Lower lobe of right lung (tissue), 2 donors: ENCODE data around the gene SNRPA1. TPM values are rescaled to one million over a fixed set of nuclear protein-coding genes. Genes with fewer than 3 reads are reported as not detected.
A peak's percentile ranks its signal among the peaks of the same experiment; 100 is the strongest.

Experiments used
- ATAC-seq, 2 donors: fragments of 200-7000 bp; cut with Tn5 transposase; one replicate each; pipeline ENCODE4 v1.9.1; 2020 to 2022; ENCODE audit warnings: mild to moderate bottlenecking in 2 of 2, moderate library complexity in 2 of 2
- DNase-seq: peaks from one replicate; pipeline ENCODE4 v3.0.0-alpha.2; 2020
- H3K27ac ChIP-seq: fragments of 200-600 bp; one replicate; pipeline ENCODE4 v1.8.0; 2022
- H3K27me3 ChIP-seq: fragments of 200-600 bp; one replicate; pipeline ENCODE4 v1.8.0; 2022; ENCODE audit warnings: low read depth
- H3K36me3 ChIP-seq: fragments of 200-600 bp; one replicate; pipeline ENCODE4 v1.8.0; 2022; ENCODE audit warnings: mild to moderate bottlenecking
- H3K4me1 ChIP-seq: fragments of 200-600 bp; one replicate; pipeline ENCODE4 v1.8.0; 2022
- H3K4me3 ChIP-seq: fragments of 200-600 bp; one replicate; pipeline ENCODE4 v1.8.0; 2022; ENCODE audit warnings: mild to moderate bottlenecking
- H3K9me3 ChIP-seq: fragments of 200-600 bp; one replicate; pipeline ENCODE4 v1.8.0; 2022
- intact Hi-C: fragments of 100-400 bp; cut with DNase I; formaldehyde crosslinking; loops from one replicate; pipeline ENCODE4 v1.11.0; 2022
- total RNA-seq: library from RNA; stranded (reverse); fragmentation: NEBNext Ultra II Directional; extraction: Animal tissue kit (Norgen Biotek cat#: 25700); gene quantifications from one replicate; pipeline ENCODE4 v1.2.1, GENCODE V29; 2021
- TF ChIP-seq, protein P1 (sequence below): fragments of 200-600 bp; IDR thresholded peaks from one replicate; pipeline ENCODE4 v1.8.0; 2022; ENCODE audit warnings: antibody characterized with exemption, mild to moderate bottlenecking
- donor health status: DM: no; HTN: yes; CAD: no; lungs with severe emphysema.

SNRPA1 gene
- total RNA-seq, 1 donor from 2014 or later, result 35.4 TPM

DNA sequence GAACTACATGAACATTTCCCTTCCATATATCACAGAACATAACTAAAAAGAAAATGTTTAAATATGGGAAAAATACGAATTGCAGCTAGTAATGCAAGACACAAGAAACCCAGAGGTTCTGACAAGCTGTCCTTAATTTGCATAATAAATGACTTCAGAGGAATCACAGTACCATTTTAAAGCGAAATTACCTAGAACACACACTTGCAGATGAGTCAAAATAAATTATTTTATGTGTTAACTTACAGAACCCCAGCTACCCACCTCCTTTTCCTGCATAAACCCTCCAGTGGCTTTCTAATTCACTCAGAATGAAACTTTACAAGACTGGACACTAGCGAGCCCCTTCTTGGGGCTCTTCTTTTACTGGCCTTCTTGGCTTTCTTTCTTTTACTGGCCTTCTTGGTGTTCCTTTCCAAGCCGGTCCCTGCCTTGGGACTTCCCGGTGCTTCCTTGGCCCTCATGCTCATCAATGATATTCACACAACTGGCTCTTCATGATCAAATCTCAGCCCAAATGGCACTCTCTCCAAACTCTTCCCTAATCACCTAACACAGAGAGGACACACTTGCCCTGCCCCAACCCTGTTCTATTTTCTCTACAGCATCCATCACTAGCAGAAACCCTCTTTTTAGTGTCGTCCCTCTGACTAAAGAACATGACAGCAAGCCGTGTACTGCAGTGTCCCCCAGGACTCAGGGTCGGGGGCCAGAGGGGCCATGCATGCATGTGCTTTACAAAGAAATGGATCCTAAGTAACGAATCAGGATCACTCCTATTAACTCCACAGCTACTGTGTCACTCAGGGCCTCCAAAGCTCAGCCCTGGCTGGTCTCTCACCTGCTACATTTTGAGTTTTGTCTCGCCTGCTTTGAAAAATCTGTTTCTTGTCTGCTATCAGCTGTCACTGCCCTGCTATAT, 48.0 kb downstream of the SNRPA1 start:
- no peak overlapping the region for H3K27ac ChIP-seq
- H3K4me1 ChIP-seq, result peaks cover 83% of the 10 kb centered on the region
- DNase-seq (no peak), ATAC-seq (no peak)
- H3K36me3 ChIP-seq, result peaks cover 3% of the 10 kb centered on the region
- no peak overlapping the region for H3K4me3 ChIP-seq
- TF ChIP-seq, protein P1, sequence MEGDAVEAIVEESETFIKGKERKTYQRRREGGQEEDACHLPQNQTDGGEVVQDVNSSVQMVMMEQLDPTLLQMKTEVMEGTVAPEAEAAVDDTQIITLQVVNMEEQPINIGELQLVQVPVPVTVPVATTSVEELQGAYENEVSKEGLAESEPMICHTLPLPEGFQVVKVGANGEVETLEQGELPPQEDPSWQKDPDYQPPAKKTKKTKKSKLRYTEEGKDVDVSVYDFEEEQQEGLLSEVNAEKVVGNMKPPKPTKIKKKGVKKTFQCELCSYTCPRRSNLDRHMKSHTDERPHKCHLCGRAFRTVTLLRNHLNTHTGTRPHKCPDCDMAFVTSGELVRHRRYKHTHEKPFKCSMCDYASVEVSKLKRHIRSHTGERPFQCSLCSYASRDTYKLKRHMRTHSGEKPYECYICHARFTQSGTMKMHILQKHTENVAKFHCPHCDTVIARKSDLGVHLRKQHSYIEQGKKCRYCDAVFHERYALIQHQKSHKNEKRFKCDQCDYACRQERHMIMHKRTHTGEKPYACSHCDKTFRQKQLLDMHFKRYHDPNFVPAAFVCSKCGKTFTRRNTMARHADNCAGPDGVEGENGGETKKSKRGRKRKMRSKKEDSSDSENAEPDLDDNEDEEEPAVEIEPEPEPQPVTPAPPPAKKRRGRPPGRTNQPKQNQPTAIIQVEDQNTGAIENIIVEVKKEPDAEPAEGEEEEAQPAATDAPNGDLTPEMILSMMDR, result no peak
- no peaks in the 10 kb centered on the region for H3K27me3 ChIP-seq
- H3K9me3 ChIP-seq, result no peaks in the 10 kb centered on the region
- intact Hi-C loops, result no loop called here

DNA sequence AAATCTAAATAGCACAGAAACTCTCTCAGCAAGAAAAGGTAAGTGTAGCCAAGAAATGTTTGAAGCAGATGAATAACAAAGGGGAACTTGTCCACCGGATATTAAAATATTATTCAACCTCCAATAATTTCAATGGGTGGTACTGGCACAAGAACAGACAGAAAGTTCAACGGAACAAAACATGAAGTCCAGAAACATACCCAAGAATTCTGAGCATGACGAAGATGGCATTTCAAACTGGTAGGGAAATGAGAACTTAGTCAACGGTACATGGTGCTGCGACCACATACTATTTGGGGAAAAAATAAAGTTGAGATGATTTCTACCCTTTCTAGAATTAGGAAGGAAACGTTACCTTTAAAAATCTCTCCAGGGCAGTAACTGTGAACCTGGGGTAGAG, 48.7 kb downstream of the SNRPA1 start:
- TF ChIP-seq, protein P1, result no peak
- Histone ChIP-seq H3K9me3 (no peaks in the 10 kb centered on the region), H3K4me1 (peaks cover 90% of the 10 kb centered on the region), H3K4me3 (no peak overlapping the region), H3K27me3 (no peaks in the 10 kb centered on the region), H3K27ac (no peak overlapping the region), H3K36me3 (peaks cover 3% of the 10 kb centered on the region)
- ATAC-seq, result no peak
- DNase-seq, result no peak
- intact Hi-C loops, result no loop called here

DNA sequence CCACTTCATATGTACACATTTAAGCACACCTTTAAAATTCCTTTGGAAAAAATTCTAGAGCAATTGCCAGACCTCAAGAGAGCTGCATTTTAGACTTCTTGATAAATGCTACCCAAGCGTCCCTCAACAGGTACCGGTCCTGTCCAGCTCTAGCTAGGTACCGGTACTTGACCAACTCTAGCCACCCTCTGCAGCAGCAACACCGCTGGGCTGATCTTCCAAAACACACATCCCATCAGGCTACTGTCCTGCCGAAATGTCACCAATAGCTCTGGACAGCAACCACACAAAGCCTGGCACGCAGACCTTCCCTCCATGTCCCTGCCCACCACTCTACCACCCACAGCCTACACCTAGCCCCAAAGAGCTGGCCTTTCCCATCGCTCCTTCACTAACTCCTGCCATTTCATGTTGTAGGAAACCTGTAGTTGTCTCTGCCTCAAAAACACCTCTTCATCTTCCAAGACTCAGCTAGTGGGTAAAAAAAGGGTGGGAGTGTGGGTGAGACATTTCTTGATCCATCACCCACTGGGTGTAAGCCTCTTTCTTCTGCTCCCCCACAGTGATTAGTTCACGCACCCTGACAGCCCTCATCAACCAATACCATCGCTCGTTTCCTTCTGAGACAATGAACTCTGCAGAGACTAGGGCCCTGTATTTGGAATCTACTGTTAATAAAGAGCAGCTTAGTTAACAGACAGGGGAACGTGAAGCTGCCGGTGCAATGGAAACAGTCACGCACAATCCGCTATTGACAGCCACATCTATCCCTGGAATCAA, 50.0 kb downstream of the SNRPA1 start:
- H3K4me1 ChIP-seq, result peaks cover 97% of the 10 kb centered on the region
- no peak for ATAC-seq
- intact Hi-C loops, result no loop called here
- peaks cover 3% of the 10 kb centered on the region for H3K36me3 ChIP-seq
- no peak overlapping the region for H3K4me3 ChIP-seq
- TF ChIP-seq, protein P1, result no peak
- H3K9me3 ChIP-seq, result no peaks in the 10 kb centered on the region
- H3K27ac ChIP-seq, result no peak overlapping the region
- no peak for DNase-seq
- no peaks in the 10 kb centered on the region for H3K27me3 ChIP-seq

DNA sequence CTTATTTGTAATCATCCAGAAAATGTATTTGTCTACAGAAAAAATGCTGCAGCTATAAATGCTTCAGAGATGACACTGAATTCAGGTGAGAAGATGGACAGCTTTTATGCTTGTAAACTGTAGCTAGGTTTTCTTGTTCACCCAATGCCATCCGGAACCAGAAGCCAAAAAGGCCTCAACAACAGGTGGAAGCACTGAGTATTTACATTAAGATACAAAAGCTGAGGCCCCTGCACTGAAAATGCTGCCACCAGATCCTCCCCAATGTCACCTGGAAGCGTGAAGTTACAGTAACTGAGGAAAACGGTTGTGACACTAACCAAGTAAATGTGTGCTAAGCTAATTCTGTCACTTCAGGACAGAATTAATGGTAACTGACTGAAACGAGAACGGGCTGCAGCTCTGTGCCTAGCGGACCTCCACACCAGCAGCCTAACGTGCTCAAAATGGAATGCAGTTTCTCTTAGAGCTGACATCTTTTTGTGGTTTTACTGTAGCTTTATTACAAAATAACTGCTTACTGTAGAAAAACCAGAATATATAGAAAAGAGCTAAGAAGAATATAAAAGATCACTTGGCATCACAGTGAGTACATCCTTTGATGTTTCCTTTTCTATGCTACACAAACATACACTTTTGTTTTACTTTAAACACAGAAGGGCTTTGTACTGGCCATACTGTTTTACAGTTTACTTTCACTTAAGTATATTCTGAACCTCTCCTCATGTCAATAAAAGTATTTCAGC, 50.8 kb downstream of the SNRPA1 start:
- H3K4me1 ChIP-seq, result peaks cover 98% of the 10 kb centered on the region
- ATAC-seq (no peak), DNase-seq (no peak)
- H3K27me3 ChIP-seq, result no peaks in the 10 kb centered on the region
- no peaks in the 10 kb centered on the region for H3K9me3 ChIP-seq
- intact Hi-C loops, result no loop called here
- H3K4me3 ChIP-seq, result no peak overlapping the region
- H3K36me3 ChIP-seq, result peaks cover 3% of the 10 kb centered on the region
- H3K27ac ChIP-seq, result no peak overlapping the region
- TF ChIP-seq, protein P1, result no peak

DNA sequence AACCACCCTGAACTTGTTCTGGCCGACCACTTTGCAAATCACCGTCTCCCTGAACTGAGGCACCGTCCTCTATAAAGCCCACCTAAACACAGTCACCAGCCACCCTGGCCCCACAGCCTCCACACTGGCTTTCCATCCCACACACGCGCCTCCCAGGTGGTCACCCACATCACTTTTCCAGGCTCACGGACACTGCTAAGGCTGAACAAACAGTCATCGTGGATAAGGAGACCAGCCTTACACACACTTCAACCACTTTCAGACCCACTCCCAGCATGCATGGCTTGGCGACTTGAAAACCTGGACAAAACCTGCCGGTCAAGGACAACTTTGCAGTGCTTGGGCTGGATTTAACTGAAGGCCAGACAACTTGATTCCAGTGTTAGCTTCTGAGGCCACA, 51.6 kb downstream of the SNRPA1 start:
- Histone ChIP-seq H3K9me3 (no peaks in the 10 kb centered on the region), H3K27me3 (no peaks in the 10 kb centered on the region), H3K27ac (peak overlapping the region; percentile 42), H3K4me3 (no peak overlapping the region), H3K4me1 (peaks cover 98% of the 10 kb centered on the region), H3K36me3 (peaks cover 1% of the 10 kb centered on the region)
- no peak for DNase-seq
- TF ChIP-seq, protein P1, result no peak
- intact Hi-C loops, result no loop called here
- peak; percentile 18 to 35 for ATAC-seq
